22Rv1 (cell line): ENCODE measurements around the gene CDK11B.
"Not testable (repeated sequence)": the region's sequence is repeated elsewhere in the genome, so short reads cannot be mapped to it uniquely, and the experiment has no call there.

Experiments
- H3K27ac ChIP-seq: fragments of 450-650 bp; 2 replicates; pipeline ENCODE4 v1.5.1; 2017
- ZFX ChIP-seq: fragments of 450-650 bp; IDR thresholded peaks from 2 replicates; pipeline ENCODE4 v1.6.1; 2017; ENCODE audit warnings: antibody characterized with exemption, borderline replicate concordance
- TF ChIP-seq, protein P1 (sequence below): fragments of 450-650 bp; IDR thresholded peaks from 2 replicates; pipeline ENCODE4 v1.5.1; 2017; ENCODE audit warnings: mild to moderate bottlenecking

The CDK11B gene

GRCh38 chr1:1677718-1678580 is 19.1 kb upstream of the CDK11B start:
- TF ChIP-seq ZFX: no peak
- TF ChIP-seq, protein P1, sequence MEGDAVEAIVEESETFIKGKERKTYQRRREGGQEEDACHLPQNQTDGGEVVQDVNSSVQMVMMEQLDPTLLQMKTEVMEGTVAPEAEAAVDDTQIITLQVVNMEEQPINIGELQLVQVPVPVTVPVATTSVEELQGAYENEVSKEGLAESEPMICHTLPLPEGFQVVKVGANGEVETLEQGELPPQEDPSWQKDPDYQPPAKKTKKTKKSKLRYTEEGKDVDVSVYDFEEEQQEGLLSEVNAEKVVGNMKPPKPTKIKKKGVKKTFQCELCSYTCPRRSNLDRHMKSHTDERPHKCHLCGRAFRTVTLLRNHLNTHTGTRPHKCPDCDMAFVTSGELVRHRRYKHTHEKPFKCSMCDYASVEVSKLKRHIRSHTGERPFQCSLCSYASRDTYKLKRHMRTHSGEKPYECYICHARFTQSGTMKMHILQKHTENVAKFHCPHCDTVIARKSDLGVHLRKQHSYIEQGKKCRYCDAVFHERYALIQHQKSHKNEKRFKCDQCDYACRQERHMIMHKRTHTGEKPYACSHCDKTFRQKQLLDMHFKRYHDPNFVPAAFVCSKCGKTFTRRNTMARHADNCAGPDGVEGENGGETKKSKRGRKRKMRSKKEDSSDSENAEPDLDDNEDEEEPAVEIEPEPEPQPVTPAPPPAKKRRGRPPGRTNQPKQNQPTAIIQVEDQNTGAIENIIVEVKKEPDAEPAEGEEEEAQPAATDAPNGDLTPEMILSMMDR: no peak
- no peak overlapping the region for H3K27ac ChIP-seq

- H3K27ac ChIP-seq: not testable (repeated sequence)
Measured at GRCh38 chr1:1676087-1676486, 17.3 kb upstream of the CDK11B start.

- H3K27ac ChIP-seq: not testable (repeated sequence)
Measured at GRCh38 chr1:1675218-1675617, 16.4 kb upstream of the CDK11B start.

GRCh38 chr1:1674806-1675205 is 16.0 kb upstream of the CDK11B start:
- H3K27ac ChIP-seq: not testable (repeated sequence)

- H3K27ac ChIP-seq: no peak overlapping the region
- TF ChIP-seq, protein P1: no peak
- TF ChIP-seq ZFX: no peak
Measured at GRCh38 chr1:1672181-1672965, 13.6 kb upstream of the CDK11B start.

GRCh38 chr1:1671365-1672119 is 12.7 kb upstream of the CDK11B start:
- no peak overlapping the region for H3K27ac ChIP-seq
- no peak for TF ChIP-seq ZFX
- TF ChIP-seq, protein P1: no peak

DNA sequence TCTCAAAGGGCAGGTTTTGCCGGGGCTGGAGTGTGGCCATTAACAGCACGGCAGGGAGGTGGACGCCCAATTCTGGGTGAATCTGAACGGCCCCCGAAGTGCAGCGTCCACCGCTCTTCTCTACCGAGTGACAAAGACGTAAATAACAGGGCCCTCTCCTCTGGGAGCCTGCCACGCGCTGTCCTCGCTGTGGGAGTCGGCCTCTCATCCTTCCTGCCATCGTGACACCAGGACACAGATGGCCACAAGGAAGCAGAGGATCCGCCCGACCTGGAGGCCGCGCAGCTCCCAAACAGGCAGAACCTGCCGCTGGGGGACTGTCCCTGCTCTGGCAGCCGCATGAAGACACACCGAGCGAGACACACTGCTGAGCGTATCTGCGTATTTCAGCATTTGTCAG is 12.1 kb upstream of the CDK11B start:
- no peak overlapping the region for H3K27ac ChIP-seq
- TF ChIP-seq, protein P1: no peak
- no peak for TF ChIP-seq ZFX

DNA sequence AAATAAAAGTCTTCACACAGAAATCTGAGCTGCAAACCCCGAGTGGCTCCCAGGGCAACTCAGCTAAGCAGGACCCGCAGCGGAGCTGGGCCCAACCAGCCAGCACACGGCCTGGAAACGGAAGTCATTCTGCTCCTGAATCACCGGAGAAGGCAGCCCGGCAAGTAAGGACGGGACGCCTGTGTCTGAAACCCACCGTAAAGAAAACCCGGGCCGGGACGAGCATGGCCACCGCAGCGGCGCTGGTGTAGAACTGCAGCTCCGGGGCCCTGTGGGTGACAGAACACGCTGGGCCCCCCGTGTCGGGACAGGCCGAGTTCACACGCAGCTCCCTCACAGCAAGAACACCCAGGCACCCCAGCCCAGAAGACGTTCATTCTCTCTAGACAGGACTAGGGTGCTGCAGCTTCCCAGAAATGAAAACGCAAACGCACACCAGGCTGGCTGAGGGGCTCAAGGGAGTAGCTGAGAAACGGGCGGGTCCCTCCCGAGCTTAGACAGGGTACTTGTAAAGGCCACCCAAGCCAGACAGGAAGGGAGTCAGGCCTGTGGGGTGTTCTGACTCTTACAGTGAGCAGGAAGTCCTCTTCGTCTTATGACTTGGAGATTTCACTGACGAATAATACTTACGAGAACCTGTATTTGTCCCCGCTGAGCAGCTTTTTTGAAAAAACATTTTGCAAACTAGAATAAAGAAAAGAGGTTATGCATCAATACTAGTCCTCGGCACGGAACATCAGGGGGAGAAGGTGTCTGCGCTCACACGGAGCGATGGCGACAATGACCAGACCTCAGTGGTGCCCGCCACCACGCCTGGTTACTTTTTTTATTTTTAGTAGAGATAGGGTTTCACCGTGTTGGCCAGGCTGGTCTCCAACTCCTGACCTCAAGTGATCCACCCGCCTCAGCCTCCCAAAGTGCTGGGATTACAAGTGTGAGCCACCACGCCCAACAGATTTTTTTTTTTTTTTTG is 10.9 kb upstream of the CDK11B start:
- TF ChIP-seq, protein P1: no peak
- TF ChIP-seq ZFX: no peak
- no peak overlapping the region for H3K27ac ChIP-seq
